GM21717 (cell line): Measurements from ENCODE around the gene MTHFD1L.

ENCODE experiments used
- ATAC-seq: cut with Tn5 transposase; IDR thresholded peaks from one replicate; pipeline ENCODE4 v1.9.1; 2021; ENCODE audit warnings: mild to moderate bottlenecking, moderate library complexity; ENCODE audit not compliant: unreplicated experiment

The MTHFD1L gene

GRCh38 chr6:150865043-150865405 is 478 bp upstream of the MTHFD1L start:
- no peak for ATAC-seq

GRCh38 chr6:150866147-150866990 is 867 bp downstream of the MTHFD1L start:
- peak; percentile 83 for ATAC-seq

DNA sequence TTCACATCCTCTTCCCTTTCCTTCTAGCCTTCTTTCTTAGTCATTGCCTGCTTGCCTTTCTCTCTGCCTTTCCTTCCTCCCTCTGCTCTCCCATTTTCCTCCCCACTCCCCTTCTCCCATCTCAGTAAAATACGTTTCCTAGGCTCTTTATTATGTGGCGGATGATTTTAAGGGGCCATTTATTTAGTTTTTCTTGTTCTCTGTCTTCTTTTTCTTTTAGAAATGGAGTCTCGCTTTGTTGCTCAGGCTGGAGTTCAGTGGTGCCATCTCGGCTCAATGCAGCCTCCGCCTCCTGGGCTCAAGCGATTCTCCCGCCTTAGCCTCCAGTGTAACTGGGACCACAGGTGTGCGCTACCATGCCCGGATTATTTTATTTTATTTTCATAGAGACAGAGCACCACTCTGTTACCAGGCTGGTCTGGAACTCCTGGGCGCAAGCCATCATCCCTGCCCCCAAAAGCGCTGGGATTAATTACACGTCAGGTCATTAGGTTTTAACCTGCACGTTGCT is 1.5 kb downstream of the MTHFD1L start:
- ATAC-seq, result no peak

GRCh38 chr6:150868759-150869158 is 3.3 kb downstream of the MTHFD1L start:
- ATAC-seq, result no peak

DNA sequence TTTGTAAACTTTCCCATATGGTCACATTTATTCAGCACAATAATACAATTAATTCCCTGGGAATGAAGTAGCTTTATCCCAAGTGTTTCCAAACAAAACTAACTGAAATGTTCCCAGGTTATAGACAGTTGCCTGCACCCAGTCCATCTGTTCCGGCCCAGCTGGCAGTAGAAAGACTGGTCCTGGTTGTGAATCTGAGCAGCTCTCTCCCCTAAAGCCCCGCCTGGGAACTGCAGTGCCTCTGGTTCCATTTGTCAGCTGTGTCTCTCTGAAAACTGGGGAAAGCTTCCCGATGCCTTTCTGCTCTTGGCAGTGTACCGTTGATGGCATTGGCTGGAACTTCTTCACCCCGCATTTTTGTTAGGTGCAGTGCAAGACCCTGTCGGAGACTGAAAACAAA is 8.7 kb downstream of the MTHFD1L start:
- no peak for ATAC-seq

GRCh38 chr6:150875841-150876240 is 10.3 kb downstream of the MTHFD1L start:
- no peak for ATAC-seq

GRCh38 chr6:150876598-150876997 is 11.1 kb downstream of the MTHFD1L start:
- ATAC-seq, result no peak

DNA sequence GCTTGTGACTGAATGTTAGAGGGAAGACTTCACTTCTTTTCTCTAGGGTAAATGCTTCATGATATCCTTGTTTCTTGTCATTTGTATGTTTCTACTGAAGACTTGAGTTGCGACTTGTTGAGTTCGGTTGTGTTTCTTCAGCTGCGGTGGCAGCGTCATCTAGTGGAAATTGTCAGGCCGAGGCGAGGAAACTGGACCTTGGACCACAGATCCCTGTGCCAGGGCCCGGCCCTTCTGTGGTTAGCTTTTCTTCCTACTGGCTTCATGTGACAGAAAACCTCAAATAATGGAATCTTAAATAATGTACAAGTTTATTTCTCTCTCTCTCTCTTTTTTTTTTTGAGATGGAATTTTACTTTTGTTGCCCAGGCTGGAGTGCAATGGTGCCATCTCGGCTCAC is 12.4 kb downstream of the MTHFD1L start:
- no peak for ATAC-seq

GRCh38 chr6:150878347-150879213 is 13.1 kb downstream of the MTHFD1L start:
- ATAC-seq, result no peak

- ATAC-seq, result no peak
These were observed 14.8 kb downstream of the MTHFD1L start for GRCh38 chr6:150880336-150880735.

DNA sequence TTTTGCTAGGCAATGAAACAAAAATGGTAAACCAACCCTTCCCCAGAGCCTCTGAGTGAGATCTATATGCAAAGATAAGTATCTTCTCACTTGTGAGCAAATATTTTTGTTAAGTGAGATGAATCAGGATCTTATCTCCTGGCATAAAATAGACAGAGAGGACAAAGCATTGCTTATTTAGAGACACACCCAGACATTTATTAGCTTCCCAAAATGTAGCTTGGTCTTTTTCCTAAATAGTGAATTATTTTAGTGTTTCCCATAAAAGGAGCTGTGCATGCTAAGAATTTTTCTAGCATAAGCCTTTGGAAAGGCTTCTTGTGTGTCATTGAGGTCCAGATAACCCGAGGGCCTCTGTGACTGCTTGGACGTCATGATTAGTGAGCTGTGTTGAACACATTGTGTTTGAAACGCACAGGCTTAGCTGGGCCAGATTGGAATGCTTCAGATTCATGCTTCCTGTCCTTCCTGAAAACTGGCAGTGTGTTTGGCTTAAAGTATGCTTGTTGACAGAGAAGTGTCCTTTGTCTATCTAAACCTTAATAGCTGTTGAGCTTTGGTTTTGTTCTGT is 16.5 kb downstream of the MTHFD1L start:
- no peak for ATAC-seq

DNA sequence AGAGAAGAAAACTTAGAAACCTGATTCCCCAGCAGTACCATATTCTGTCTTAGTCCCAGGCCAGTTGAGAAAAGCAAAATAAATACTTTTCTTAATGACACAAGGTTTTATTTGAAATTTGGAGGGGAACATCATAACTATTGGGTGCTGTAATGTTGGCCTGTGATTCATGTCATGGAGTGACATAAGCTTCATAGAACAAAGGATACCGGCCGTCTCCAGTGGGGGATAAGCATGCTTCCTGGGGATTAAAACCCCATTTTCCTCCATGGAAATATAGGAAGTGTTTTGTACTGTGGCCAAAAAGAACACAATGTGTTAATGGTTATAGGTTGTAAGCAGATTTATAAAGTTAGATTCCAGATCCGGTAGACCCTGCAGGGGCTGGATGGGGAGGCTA is 18.0 kb downstream of the MTHFD1L start:
- no peak for ATAC-seq

DNA sequence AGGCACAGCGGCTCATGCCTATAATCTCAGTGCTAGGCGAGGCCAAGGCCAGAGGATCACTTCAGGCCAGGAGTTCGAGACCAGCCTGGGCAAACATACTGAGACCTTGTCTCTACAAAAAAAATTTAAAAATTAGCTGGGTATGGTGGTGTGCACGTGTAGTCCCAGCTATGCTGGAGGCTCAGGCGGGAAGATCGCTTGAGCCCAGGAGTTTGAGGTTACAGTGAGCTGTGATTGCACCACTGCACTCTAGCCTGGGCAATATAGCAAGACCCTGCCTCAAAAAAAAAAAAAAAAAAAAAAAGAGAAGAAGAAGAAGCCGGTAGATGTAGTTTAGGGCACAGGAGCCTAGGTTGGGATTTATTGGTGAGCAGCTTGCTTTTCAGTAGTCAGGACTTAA is 20.7 kb downstream of the MTHFD1L start:
- ATAC-seq, result no peak

GRCh38 chr6:150887978-150888563 is 22.6 kb downstream of the MTHFD1L start:
- ATAC-seq, result no peak

- no peak for ATAC-seq
These were observed 24.8 kb downstream of the MTHFD1L start for GRCh38 chr6:150890346-150890745.

GRCh38 chr6:150891888-150892485 is 26.5 kb downstream of the MTHFD1L start:
- no peak for ATAC-seq

GRCh38 chr6:150894191-150894744 is 28.8 kb downstream of the MTHFD1L start:
- no peak for ATAC-seq

DNA sequence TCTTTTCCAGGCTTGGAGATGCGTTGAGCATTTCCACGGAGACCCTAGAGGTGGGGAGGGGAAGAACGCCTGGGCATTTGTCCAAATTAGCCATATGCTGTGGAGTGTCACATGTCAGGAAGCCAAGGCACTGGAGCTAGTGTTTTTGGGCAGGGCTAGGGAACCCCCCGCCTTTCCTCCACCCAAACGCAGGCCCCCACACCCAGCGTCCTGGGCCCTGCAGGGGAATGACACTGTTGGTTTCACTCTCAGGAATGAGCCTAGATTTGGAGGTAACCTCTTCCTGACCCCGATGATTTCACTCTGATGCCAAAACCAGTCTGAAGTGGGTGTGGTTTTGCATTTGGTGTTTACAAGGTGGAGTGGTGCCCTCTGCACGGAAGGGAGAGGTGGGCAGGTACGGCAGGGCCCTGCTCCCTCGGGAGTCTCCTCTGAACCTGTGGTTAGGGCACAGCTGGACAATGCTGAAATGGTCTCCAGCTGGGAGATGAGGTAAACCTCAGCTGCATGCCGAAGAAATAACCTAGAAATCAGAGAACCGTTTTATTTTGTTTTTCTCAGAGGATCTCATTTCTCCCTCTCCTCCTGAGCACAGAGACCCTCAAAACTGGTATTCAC is 29.5 kb downstream of the MTHFD1L start:
- peak; percentile 65 for ATAC-seq

DNA sequence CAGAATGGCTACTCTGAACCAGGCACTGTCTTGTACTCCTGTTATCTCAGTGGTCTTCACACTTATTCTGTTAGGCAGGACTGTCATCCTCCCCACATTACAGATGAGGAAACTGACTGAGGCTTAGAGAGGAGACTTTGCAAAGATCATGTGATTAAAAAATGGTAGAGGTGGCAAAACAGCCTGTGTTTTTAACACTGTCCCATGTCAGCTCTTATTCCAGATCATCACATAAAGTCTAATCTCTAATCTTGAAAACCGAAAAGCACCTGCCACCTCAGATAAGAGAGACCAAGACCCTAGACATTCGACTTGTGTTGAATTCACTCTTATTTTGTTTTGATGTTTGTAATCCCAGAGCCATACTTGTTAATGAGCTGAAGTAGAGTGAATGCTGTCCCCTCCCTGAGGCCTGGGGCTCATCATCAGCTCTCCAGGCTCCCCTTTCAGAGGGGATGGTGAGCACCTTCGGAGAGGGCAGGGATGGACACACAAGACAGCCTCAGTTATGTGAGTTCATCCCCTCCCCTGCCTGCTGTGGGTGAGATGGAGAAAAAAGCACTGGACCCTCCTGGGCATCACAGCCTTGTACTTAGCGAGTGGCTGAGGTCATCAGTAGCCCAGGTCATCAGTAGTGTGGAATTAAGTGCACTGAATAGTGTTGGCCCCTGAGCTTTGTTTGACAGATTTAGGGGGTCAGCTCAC is 30.6 kb downstream of the MTHFD1L start:
- ATAC-seq, result no peak
